HepG2 (cell line): Measurements from ENCODE around the gene TNS4. TPM values are rescaled to one million over a fixed set of nuclear protein-coding genes. Genes with fewer than 3 reads are reported as not detected.
A peak's percentile ranks its signal among the peaks of the same experiment; 100 is the strongest.

Experiments used
- ATAC-seq: fragments of 200-7000 bp; cut with Tn5 transposase; 3 replicates; pipeline ENCODE4 v1.9.1; 2020; ENCODE audit warnings: mild to moderate bottlenecking, moderate library complexity
- BruUV-seq: library from RNA; stranded (reverse); fragments of 400-500 nt; replicated peaks from 2 replicates; lab custom pipeline; 2021; lab: Mats Ljungman, UMichigan
- CTCF ChIA-PET: fragments of 300-600 bp; formaldehyde crosslinking; extraction: SDS; loops from one replicate; lab custom pipeline; 2021; ENCODE audit warnings: low total read pairs, inconsistent platforms, low intra/inter-chr PET ratio; lab: Yijun Ruan, JAX
- POLR2A ChIA-PET: fragments of 350-600 bp; sonication (Branson Sonifier 250); formaldehyde crosslinking; loops from one replicate; lab custom pipeline; 2020; ENCODE audit warnings: antibody characterized with exemption, inconsistent platforms; lab: Yijun Ruan, JAX
- DNase-seq: peaks from one replicate; pipeline ENCODE4 v3.0.0-alpha.2; 2015; ENCODE audit warnings: low spot score
- FAIRE-seq: peaks from 3 replicates; lab custom pipeline; 2011; peaks lifted over from hg19 to GRCh38; lab: Jason Lieb, UNC
- H2AFZ ChIP-seq: one replicate; pipeline ENCODE4 v1.6.1; 2011; ENCODE audit warnings: low read length, inconsistent platforms
- H3K27ac ChIP-seq: fragments of 300-600 bp; 3 replicates; pipeline ENCODE4 v1.8.0; 2011; ENCODE audit warnings: mixed run types, mild to moderate bottlenecking, mixed read lengths, low read length, inconsistent platforms; ENCODE audit not compliant: insufficient read depth; ENCODE audit errors: extremely low read length
- H3K27me3 ChIP-seq, 2 experiments: fragments of 200-600 bp in 1 of 2; 2 replicates in 1 of 2; 3 replicates in 1 of 2; pipeline versions ENCODE4 v1.6.0 to v1.8.0; 2011; ENCODE audit warnings: low read length in 2 of 2, mild to moderate bottlenecking in 2 of 2, moderate library complexity in 2 of 2, inconsistent platforms in 1 of 2; ENCODE audit not compliant: insufficient read depth in 2 of 2, control insufficient read depth in 1 of 2
- H3K36me3 ChIP-seq, 2 experiments: fragments of 200-600 bp in 1 of 2; replicated peaks in 1 of 2; 2 replicates in 1 of 2; 3 replicates in 1 of 2; pipeline versions ENCODE4 v1.5.1 to v1.8.0; 2011; ENCODE audit warnings: low read length in 2 of 2, inconsistent platforms in 1 of 2; ENCODE audit not compliant: insufficient read depth in 2 of 2, control insufficient read depth in 1 of 2
- H3K4me1 ChIP-seq: 2 replicates; pipeline ENCODE4 v1.5.1; 2012; ENCODE audit warnings: low read length, inconsistent platforms; ENCODE audit not compliant: insufficient read depth
- H3K4me2 ChIP-seq: 2 replicates; pipeline ENCODE4 v1.6.0; 2011; ENCODE audit warnings: low read depth, low read length, inconsistent platforms
- H3K4me3 ChIP-seq, 3 experiments: fragments of 200-600 bp in 1 of 3; sonication (generic), shearing (Covaris generic) in 1 of 3; replicated peaks in 1 of 3; 2 replicates each; pipeline ENCODE4 v1.5.1; 2011 to 2016; ENCODE audit warnings: low read length in 3 of 3, inconsistent platforms in 2 of 3, low read depth in 2 of 3, mild to moderate bottlenecking in 2 of 3, control low read depth in 1 of 3, mixed read lengths in 1 of 3; ENCODE audit not compliant: insufficient read depth in 1 of 3
- H3K79me2 ChIP-seq: one replicate; pipeline ENCODE4 v1.6.1; 2011; ENCODE audit warnings: low read length, inconsistent platforms; ENCODE audit not compliant: insufficient read depth
- H3K9ac ChIP-seq: 2 replicates; pipeline ENCODE4 v1.6.0; 2011; ENCODE audit warnings: mild to moderate bottlenecking, low read depth, low read length, inconsistent platforms; ENCODE audit not compliant: insufficient read depth
- H3K9me3 ChIP-seq: 2 replicates; pipeline ENCODE4 v1.5.1; 2012; ENCODE audit warnings: mild to moderate bottlenecking, low read length
- H4K20me1 ChIP-seq: 2 replicates; pipeline ENCODE4 v1.6.0; 2011; ENCODE audit warnings: inconsistent platforms, mild to moderate bottlenecking, low read length, moderate library complexity; ENCODE audit not compliant: insufficient read depth
- CBFB ChIP-seq: sonication (generic); formaldehyde crosslinking; IDR thresholded peaks from 2 replicates; pipeline ENCODE4 v1.4.0; 2020; ENCODE audit warnings: missing genetic modification reagents
- HDAC2 ChIP-seq: sonication (generic); formaldehyde crosslinking; IDR thresholded peaks from 2 replicates; pipeline ENCODE4 v1.4.0; 2020; ENCODE audit warnings: missing genetic modification reagents
- KDM2A ChIP-seq: sonication (generic); formaldehyde crosslinking; IDR thresholded peaks from 2 replicates; pipeline ENCODE4 v1.4.0; 2020; ENCODE audit warnings: low read depth, missing genetic modification reagents, borderline replicate concordance
- KDM3A ChIP-seq: IDR thresholded peaks from 2 replicates; pipeline ENCODE4 v1.6.1; 2018; ENCODE audit warnings: low read depth, missing compliant biosample characterization
- KLF12 ChIP-seq: sonication (generic); formaldehyde crosslinking; IDR thresholded peaks from 2 replicates; pipeline ENCODE4 v1.4.0; 2020; ENCODE audit warnings: missing genetic modification reagents, borderline replicate concordance
- MAFK ChIP-seq, 2 experiments: IDR thresholded peaks in 1 of 2; conservative IDR thresholded peaks in 1 of 2; 2 replicates each; pipeline ENCODE4 v1.6.1; 2011; ENCODE audit warnings: improper control_type of control experiment in 2 of 2, low read length in 2 of 2
- PHF21A ChIP-seq: sonication (generic); formaldehyde crosslinking; IDR thresholded peaks from 2 replicates; pipeline ENCODE4 v1.5.0; 2020; ENCODE audit warnings: mild to moderate bottlenecking, missing genetic modification reagents
- RXRB ChIP-seq: IDR thresholded peaks from 2 replicates; pipeline ENCODE4 v1.6.1; 2016; ENCODE audit warnings: borderline replicate concordance, missing genetic modification reagents, missing compliant biosample characterization
- SALL1 ChIP-seq: sonication (generic); formaldehyde crosslinking; IDR thresholded peaks from 2 replicates; pipeline ENCODE4 v1.8.0; 2022; ENCODE audit warnings: mild to moderate bottlenecking, missing genetic modification reagents
- THAP9 ChIP-seq: sonication (generic); formaldehyde crosslinking; IDR thresholded peaks from 2 replicates; pipeline ENCODE4; 2020; ENCODE audit warnings: missing genetic modification reagents, mild to moderate bottlenecking, borderline replicate concordance
- YEATS2 ChIP-seq: sonication (generic); formaldehyde crosslinking; IDR thresholded peaks from 2 replicates; pipeline ENCODE4 v1.4.0; 2020; ENCODE audit warnings: missing genetic modification reagents, borderline replicate concordance
- ZBTB7B ChIP-seq: sonication (generic); formaldehyde crosslinking; IDR thresholded peaks from 2 replicates; pipeline ENCODE4 v1.4.0; 2020; ENCODE audit warnings: missing genetic modification reagents
- ZNF124 ChIP-seq: sonication (generic); formaldehyde crosslinking; IDR thresholded peaks from 2 replicates; pipeline ENCODE4 v1.4.0; 2020; ENCODE audit warnings: missing genetic modification reagents
- ZNF274 ChIP-seq: sonication (generic); formaldehyde crosslinking; IDR thresholded peaks from 2 replicates; pipeline ENCODE4 v1.5.1; 2020; ENCODE audit warnings: mild to moderate bottlenecking, missing genetic modification reagents
- ZNF484 ChIP-seq: sonication (generic); formaldehyde crosslinking; IDR thresholded peaks from 2 replicates; pipeline ENCODE4 v1.5.1; 2020; ENCODE audit warnings: mild to moderate bottlenecking, low read depth, missing genetic modification reagents, borderline replicate concordance
- ZNF605 ChIP-seq: sonication (generic); formaldehyde crosslinking; IDR thresholded peaks from 2 replicates; pipeline ENCODE4 v1.8.0; 2022; ENCODE audit warnings: mild to moderate bottlenecking, missing genetic modification reagents
- ZNF768 ChIP-seq: sonication (generic); formaldehyde crosslinking; IDR thresholded peaks from 2 replicates; pipeline ENCODE4 v1.4.0; 2020; ENCODE audit warnings: missing genetic modification reagents
- WGBS: methylation state at CpG from one replicate; pipeline ENCODE4 v1.1.6; 2017; ENCODE audit warnings: low lambda C conversion rate; 5-methylcytosine and 5-hydroxymethylcytosine counted together
- in situ Hi-C: cut with HindIII; loops from 2 replicates; pipeline ENCODE4 v1.10.0; 2017; ENCODE audit warnings: low pct_unique_long_range_greater_than_20kb; ENCODE audit not compliant: extremely low pct_ligation_motif_present
- intact Hi-C: fragments of 100-400 bp; cut with micrococcal nuclease; formaldehyde crosslinking; loops from one replicate; pipeline ENCODE4 v1.10.0; 2022; ENCODE audit not compliant: unreplicated experiment
- polyA plus RNA-seq, 8 experiments: library from polyadenylated mRNA; depleted of rRNA in 3 of 8; stranded (reverse) in 7 of 8; unstranded in 1 of 8; fragments of >200 nt; fragmentation: Illumina TruSeq in 4 of 8; extraction: Trizol in 4 of 8; gene quantifications; 2 replicates each; pipeline versions ENCODE4 v1.2.1 to v1.2.3, GENCODE V29; 2011 to 2016; ENCODE audit warnings: low read depth in 4 of 8, missing spikeins in 1 of 8, mixed read lengths in 1 of 8; ENCODE audit not compliant: insufficient read depth in 1 of 8
- total RNA-seq, 5 experiments: library from RNA; depleted of rRNA; stranded (reverse); fragments of >200 nt; fragmentation: Illumina TruSeq; extraction: Trizol; gene quantifications; 2 replicates each; pipeline ENCODE4 v1.2.3, GENCODE V29; 2016; ENCODE audit warnings: low read depth in 1 of 5
- TF ChIP-seq, protein P1 (sequence below): IDR thresholded peaks from 2 replicates; pipeline ENCODE4 v1.6.1; 2016; ENCODE audit warnings: low read depth, control low read depth

Gene TNS4
- total and polyA plus RNA-seq, 2 of the 13 experiments (the other 11 are each of a cell fraction or from before 2014, with no cell fraction given): 0.58 to 2.1 TPM

- H3K4me3 ChIP-seq: peak overlapping the region in 2 of 3 experiments; percentile 67 to 81; a peak in 3 of 6 replicates
- no peak for FAIRE-seq
- no peak for TF ChIP-seq RXRB (CRISPR knock-in tag)
- 0 out of 2 replicates have a peak, but pooled peaks have one; percentile 6 for TF ChIP-seq SALL1 (CRISPR knock-in tag)
- 0 out of 2 replicates have a peak, but pooled peaks have one; percentile 17 for TF ChIP-seq ZBTB7B
- TF ChIP-seq ZNF605: no peak
- TF ChIP-seq KDM2A (CRISPR knock-in tag): 0 out of 2 replicates have a peak, but pooled peaks have one; percentile 21
- no peak for TF ChIP-seq PHF21A (CRISPR knock-in tag)
- TF ChIP-seq CBFB (CRISPR knock-in tag): 0 out of 2 replicates have a peak, but pooled peaks have one; percentile 33
- TF ChIP-seq ZNF484 (CRISPR knock-in tag): no peak
- TF ChIP-seq MAFK (conservative IDR thresholded peaks at IDR 0.05 in 1 of 2, IDR thresholded peaks at IDR 0.05 in 1 of 2; ENCODE audit: low read length in 2 of 2): peak; percentile 7 to 37; a peak in 1 of 4 replicates
- TF ChIP-seq KLF12: no peak
- TF ChIP-seq ZNF274 (CRISPR knock-in tag): no peak
- TF ChIP-seq HDAC2 (CRISPR knock-in tag): peak; percentile 12; the same call in 1 of the 2 replicates
- 0 out of 2 replicates have a peak, but pooled peaks have one; percentile 17 for TF ChIP-seq ZNF768 (CRISPR knock-in tag)
- TF ChIP-seq, protein P1, sequence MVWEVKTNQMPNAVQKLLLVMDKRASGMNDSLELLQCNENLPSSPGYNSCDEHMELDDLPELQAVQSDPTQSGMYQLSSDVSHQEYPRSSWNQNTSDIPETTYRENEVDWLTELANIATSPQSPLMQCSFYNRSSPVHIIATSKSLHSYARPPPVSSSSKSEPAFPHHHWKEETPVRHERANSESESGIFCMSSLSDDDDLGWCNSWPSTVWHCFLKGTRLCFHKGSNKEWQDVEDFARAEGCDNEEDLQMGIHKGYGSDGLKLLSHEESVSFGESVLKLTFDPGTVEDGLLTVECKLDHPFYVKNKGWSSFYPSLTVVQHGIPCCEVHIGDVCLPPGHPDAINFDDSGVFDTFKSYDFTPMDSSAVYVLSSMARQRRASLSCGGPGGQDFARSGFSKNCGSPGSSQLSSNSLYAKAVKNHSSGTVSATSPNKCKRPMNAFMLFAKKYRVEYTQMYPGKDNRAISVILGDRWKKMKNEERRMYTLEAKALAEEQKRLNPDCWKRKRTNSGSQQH (CRISPR knock-in tag): no peak
- TF ChIP-seq YEATS2 (CRISPR knock-in tag): 0 out of 2 replicates have a peak, but pooled peaks have one; percentile 33
- peak; percentile 19; the same call in 1 of the 2 replicates for TF ChIP-seq THAP9 (CRISPR knock-in tag)
- TF ChIP-seq KDM3A: 0 out of 2 replicates have a peak, but pooled peaks have one; percentile 46
- no peak for TF ChIP-seq ZNF124
Measured at GRCh38 chr17:40442392-40443195, 58.8 kb downstream of the TNS4 start.

More at GRCh38 chr17:40442392-40443195, 58.8 kb downstream of the TNS4 start:
- Histone ChIP-seq H3K79me2 (no peaks in the 10 kb centered on the region), H3K4me2 (peak overlapping the region; percentile 98), H3K9me3 (no peaks in the 10 kb centered on the region), H3K27ac (no peak overlapping the region), H4K20me1 (no peaks in the 10 kb centered on the region), H3K36me3 (no peaks in the 10 kb centered on the region), H3K9ac (no peak overlapping the region), H3K4me1 (peaks cover 46% of the 10 kb centered on the region), H3K27me3 (peaks cover 1 to 6% of the 10 kb centered on the region in 2 experiments; a peak in 3 of 5 replicates), H2AFZ (no peak overlapping the region)
- ChIA-PET POLR2A (interaction anchor here (1.2 to 1.9 kb wide), 6 partner anchors 20 to 109 kb away, joined by 3 to 6 read pairs (median 4); no protein-coding TSS in a partner anchor), CTCF (interaction anchor here (1.5 to 1.8 kb wide), 2 partner anchors 90 to 118 kb away, joined by 4 to 8 read pairs; no protein-coding TSS in a partner anchor)
- WGBS: 78% methylated on average over 23 of the region's 29 CpGs
- intact Hi-C loops: loop anchor here (2.0 kb wide), 1 partner anchor 20 kb away; no protein-coding TSS in a partner anchor
- no TSS peak for BruUV-seq
- ATAC-seq (no peak), DNase-seq (no peak)
- in situ Hi-C loops: loop anchor here (5.0 kb wide), 2 partner anchors 90 to 120 kb away; no protein-coding TSS in a partner anchor
